H1 (cell line): Measurements from ENCODE around the gene RPL32. TPM values are rescaled to one million over a fixed set of nuclear protein-coding genes. Genes with fewer than 3 reads are reported as not detected.

Experiments used
- CTCF ChIA-PET: fragments of 300-600 bp; sonication (Branson Sonifier 250); formaldehyde crosslinking; loops from one replicate; lab custom pipeline; 2021; ENCODE audit not compliant: partially characterized antibody; lab: Charles Lee
- POLR2A ChIA-PET: fragments of 300-600 bp; sonication (Branson Sonifier 250); formaldehyde crosslinking; loops from one replicate; lab custom pipeline; 2021; ENCODE audit warnings: inconsistent platforms; ENCODE audit not compliant: partially characterized antibody; lab: Charles Lee
- DNase-seq, 2 experiments: peaks; one replicate each; pipeline versions ENCODE4 v3.0.0 to v3.0.0-alpha.2; 2010 to 2022; ENCODE audit warnings: low spot score in 2 of 2, low read depth in 1 of 2, mixed read lengths in 1 of 2
- FAIRE-seq: peaks from 2 replicates; lab custom pipeline; 2011; peaks lifted over from hg19 to GRCh38; lab: Jason Lieb, UNC
- H2AFZ ChIP-seq: 2 replicates; pipeline ENCODE4 v1.8.1; 2012; ENCODE audit warnings: low read length, inconsistent platforms
- H2AK5ac ChIP-seq: 2 replicates; pipeline ENCODE4 v1.6.1; 2013; ENCODE audit warnings: low read depth, low read length
- H2BK120ac ChIP-seq: replicated peaks from 2 replicates; pipeline ENCODE3; 2013; ENCODE audit warnings: low read depth, low read length, inconsistent platforms
- H2BK12ac ChIP-seq: 2 replicates; pipeline ENCODE4 v1.6.1; 2013; ENCODE audit warnings: low read depth, low read length
- H2BK15ac ChIP-seq: 2 replicates; pipeline ENCODE4 v1.6.1; 2013; ENCODE audit warnings: low read length
- H2BK20ac ChIP-seq: 2 replicates; pipeline ENCODE4 v1.6.1; 2013; ENCODE audit warnings: low read length
- H2BK5ac ChIP-seq: 2 replicates; pipeline ENCODE4 v1.6.1; 2013; ENCODE audit warnings: low read depth, low read length
- H3K14ac ChIP-seq: 2 replicates; pipeline ENCODE4 v1.6.1; 2013; ENCODE audit warnings: inconsistent platforms; ENCODE audit not compliant: insufficient read length
- H3K18ac ChIP-seq: 2 replicates; pipeline ENCODE4 v1.6.1; 2013; ENCODE audit warnings: low read length; ENCODE audit errors: extremely low read depth
- H3K23ac ChIP-seq: 2 replicates; pipeline ENCODE4 v1.6.1; 2013; ENCODE audit warnings: inconsistent platforms; ENCODE audit not compliant: insufficient read length
- H3K23me2 ChIP-seq: 2 replicates; pipeline ENCODE4 v1.6.1; 2013; ENCODE audit warnings: low read depth, low read length
- H3K27ac ChIP-seq: 2 replicates; pipeline ENCODE4 v1.6.1; 2011; ENCODE audit warnings: low read depth, low read length, inconsistent platforms
- H3K27me3 ChIP-seq, 4 experiments: replicated peaks in 1 of 4; 1 replicate in 1 of 4; 2 replicates in 3 of 4; pipeline versions ENCODE4 v1.6.1 to v1.8.1; 2011 to 2013; ENCODE audit warnings: low read length in 3 of 4, mild to moderate bottlenecking in 3 of 4, inconsistent platforms in 2 of 4, mixed read lengths in 2 of 4, moderate library complexity in 1 of 4; ENCODE audit not compliant: control insufficient read depth in 3 of 4, insufficient read depth in 3 of 4; ENCODE audit errors: extremely low read depth in 1 of 4
- H3K36me3 ChIP-seq, 4 experiments: 2 replicates each; pipeline versions ENCODE4 v1.6.1 to v1.8.1; 2011 to 2013; ENCODE audit warnings: mild to moderate bottlenecking in 4 of 4, low read length in 3 of 4, moderate library complexity in 2 of 4, control low read depth in 1 of 4, inconsistent platforms in 1 of 4; ENCODE audit not compliant: insufficient read depth in 4 of 4, control insufficient read depth in 2 of 4
- H3K4ac ChIP-seq: replicated peaks from 2 replicates; pipeline ENCODE3; 2013; ENCODE audit warnings: low read length, low read depth, mixed read lengths, inconsistent platforms; ENCODE audit not compliant: insufficient read length
- H3K4me1 ChIP-seq, 4 experiments: replicated peaks in 1 of 4; 1 replicate in 1 of 4; 2 replicates in 3 of 4; pipeline versions ENCODE4 v1.6.1 to v1.8.1; 2011 to 2013; ENCODE audit warnings: low read length in 3 of 4, inconsistent platforms in 2 of 4, mixed read lengths in 1 of 4; ENCODE audit not compliant: insufficient read depth in 4 of 4, control insufficient read depth in 3 of 4
- H3K4me2 ChIP-seq, 2 experiments: 2 replicates each; pipeline versions ENCODE4 v1.6.1 to v1.8.1; 2011 to 2013; ENCODE audit warnings: low read depth in 2 of 2, low read length in 2 of 2, control low read depth in 1 of 2, inconsistent platforms in 1 of 2, mild to moderate bottlenecking in 1 of 2; ENCODE audit not compliant: insufficient read depth in 1 of 2
- H3K4me3 ChIP-seq, 4 experiments: fragments of 200-600, 300-600 bp in 1 of 4; sonication (generic), shearing (Covaris generic), sonication (Bioruptor Twin) in 1 of 4; 2 replicates each; pipeline versions ENCODE4 v1.5.1 to v1.8.1; 2011 to 2016; ENCODE audit warnings: low read length in 4 of 4, low read depth in 3 of 4, control low read depth in 2 of 4, inconsistent platforms in 2 of 4, mild to moderate bottlenecking in 2 of 4, mixed read lengths in 1 of 4, moderate library complexity in 1 of 4; ENCODE audit not compliant: insufficient read depth in 2 of 4; ENCODE audit errors: extremely low read depth in 1 of 4
- H3K56ac ChIP-seq: replicated peaks from 2 replicates; pipeline ENCODE3; 2013; ENCODE audit warnings: low read depth, mild to moderate bottlenecking, mixed read lengths, low read length, inconsistent platforms; ENCODE audit not compliant: insufficient read length
- H3K79me1 ChIP-seq: 2 replicates; pipeline ENCODE4 v1.6.1; 2013; ENCODE audit warnings: low read depth, low read length, control low read depth
- H3K79me2 ChIP-seq, 2 experiments: 2 replicates each; pipeline versions ENCODE4 v1.6.1 to v1.8.1; 2012 to 2013; ENCODE audit warnings: low read length in 2 of 2, mild to moderate bottlenecking in 2 of 2, inconsistent platforms in 1 of 2; ENCODE audit not compliant: insufficient read depth in 2 of 2, control insufficient read depth in 1 of 2
- H3K9ac ChIP-seq, 4 experiments: replicated peaks in 1 of 4; 1 replicate in 1 of 4; 2 replicates in 3 of 4; pipeline versions ENCODE4 v1.6.1 to v1.8.1; 2011 to 2013; ENCODE audit warnings: low read depth in 3 of 4, low read length in 3 of 4, control low read depth in 2 of 4, mild to moderate bottlenecking in 2 of 4, moderate library complexity in 2 of 4, inconsistent platforms in 1 of 4; ENCODE audit errors: extremely low read depth in 1 of 4
- H3K9me3 ChIP-seq, 2 experiments: 2 replicates each; pipeline versions ENCODE4 v1.6.1 to v1.8.1; 2012 to 2013; ENCODE audit warnings: mild to moderate bottlenecking in 2 of 2, moderate library complexity in 2 of 2, control low read depth in 1 of 2, inconsistent platforms in 1 of 2, low read depth in 1 of 2, low read length in 1 of 2, mixed read lengths in 1 of 2; ENCODE audit not compliant: insufficient read depth in 2 of 2
- H4K20me1 ChIP-seq, 2 experiments: replicated peaks in 1 of 2; 2 replicates each; pipeline versions ENCODE3 to v1.8.1; 2011 to 2013; ENCODE audit warnings: inconsistent platforms in 2 of 2, low read length in 2 of 2, mild to moderate bottlenecking in 1 of 2; ENCODE audit not compliant: insufficient read depth in 2 of 2, control insufficient read depth in 1 of 2
- H4K5ac ChIP-seq: 2 replicates; pipeline ENCODE4 v1.6.1; 2013; ENCODE audit warnings: low read length, low read depth, mixed read lengths, inconsistent platforms; ENCODE audit not compliant: insufficient read length
- H4K8ac ChIP-seq: 2 replicates; pipeline ENCODE4 v1.8.0; 2013; ENCODE audit warnings: mild to moderate bottlenecking, moderate library complexity, low read length, inconsistent platforms; ENCODE audit not compliant: insufficient read depth; ENCODE audit errors: extremely low read depth
- H4K91ac ChIP-seq: replicated peaks from 2 replicates; pipeline ENCODE3; 2013; ENCODE audit warnings: low read length, mixed read lengths, inconsistent platforms; ENCODE audit not compliant: insufficient read length
- CBX8 ChIP-seq: fragments of 300-800, 300-1000 bp; sonication (generic); IDR thresholded peaks from 2 replicates; pipeline ENCODE4 v1.7.1; 2016; ENCODE audit warnings: low read depth, low read length, borderline replicate concordance
- WGBS, 2 experiments: shearing (Covaris generic) in 1 of 2; methylation state at CpG; one replicate each; pipeline versions ENCODE4 v1.1.6 to v1.1.7; 2013 to 2015; ENCODE audit warnings: low lambda C conversion rate in 2 of 2, mixed read lengths in 2 of 2, inconsistent platforms in 1 of 2, low coverage in 1 of 2, missing lambda C conversion rate in 1 of 2; ENCODE audit not compliant: insufficient replicate concordance in 2 of 2, insufficient coverage in 1 of 2, insufficient read length in 1 of 2; ENCODE audit errors: extremely low coverage in 1 of 2, missing lambda C conversion rate in 1 of 2; 5-methylcytosine and 5-hydroxymethylcytosine counted together
- polyA plus RNA-seq, 7 experiments: library from polyadenylated mRNA; depleted of rRNA in 3 of 7; stranded (reverse) in 5 of 7; unstranded in 2 of 7; fragments of >200 nt in 5 of 7; fragments of 200-250 nt in 2 of 7; gene quantifications; 1 replicate in 5 of 7; 2 replicates in 1 of 7; 4 replicates in 1 of 7; pipeline versions ENCODE4 v1.2.1 to v1.2.3, GENCODE V29; 2011 to 2013; ENCODE audit warnings: missing spikeins in 2 of 7, mixed read lengths in 2 of 7
- total RNA-seq: library from RNA; stranded (reverse); fragmentation: NEBNext Ultra II Directional; extraction: Animal tissue kit (Norgen Biotek cat#: 25700); gene quantifications from 2 replicates; pipeline ENCODE4 v1.2.1, GENCODE V29; 2021

RPL32 gene
- total and polyA plus RNA-seq, 2 of the 8 experiments (the other 6 are each of a cell fraction or from before 2014, with no cell fraction given) = 1,443 to 2,043 TPM

GRCh38 chr3:12791430-12791829, 49.9 kb downstream of the RPL32 start:
- Histone ChIP-seq H3K9ac (no peak overlapping the region), H3K79me2 (no peaks in the 10 kb centered on the region), H2BK120ac (no peak overlapping the region), H2BK20ac (no peak overlapping the region), H2BK15ac (no peak overlapping the region), H4K91ac (no peak overlapping the region), H2BK5ac (no peak overlapping the region), H2AFZ (no peak overlapping the region), H3K14ac (no peak overlapping the region), H2BK12ac (no peak overlapping the region), H3K4me2 (no peak overlapping the region), H3K23ac (no peak overlapping the region), H4K20me1 (no peaks in the 10 kb centered on the region), H3K4me3 (no peak overlapping the region), H3K36me3 (no peaks in the 10 kb centered on the region), H2AK5ac (no peak overlapping the region)
- no peak for DNase-seq
- POLR2A ChIA-PET = interaction anchor here (2.1 kb wide), 1 partner anchor 41 kb away, joined by 7 read pairs; no protein-coding TSS in a partner anchor
- no peak for TF ChIP-seq CBX8
- TF ChIP-seq, all 59 proteins: peak for 0
- no peak overlapping the region for H3K56ac ChIP-seq
- no peaks in the 10 kb centered on the region for H3K79me1 ChIP-seq
- no peak overlapping the region for H3K4ac ChIP-seq
- no peak overlapping the region for H3K18ac ChIP-seq
- H4K5ac ChIP-seq = no peak overlapping the region
- H4K8ac ChIP-seq = no peak overlapping the region
- WGBS, 2 experiments = 65% methylated on average over 1 of the region's 1 CpG; no CpG with 5 or more reads in 1 of the 2 experiments
- CTCF ChIA-PET = interaction anchor here (0.9 to 5.3 kb wide), 7 partner anchors 16 to 169 kb away, joined by 3 to 37 read pairs (median 4); no protein-coding TSS in a partner anchor
- H3K27me3 ChIP-seq = no peaks in the 10 kb centered on the region
- peaks cover 0 to 5% (median under 1%) of the 10 kb centered on the region in 4 experiments; a peak in 3 of 7 replicates for H3K4me1 ChIP-seq
- H3K27ac ChIP-seq = no peak overlapping the region
- H3K23me2 ChIP-seq = no peaks in the 10 kb centered on the region
- H3K9me3 ChIP-seq = no peaks in the 10 kb centered on the region
- FAIRE-seq = no peak
